Uterus (tissue), 4 donors: ENCODE measurements around the gene CFAP74. TPM values are rescaled to one million over a fixed set of nuclear protein-coding genes. Genes with fewer than 3 reads are reported as not detected.
"Not testable (repeated sequence)": the region's sequence is repeated elsewhere in the genome, so short reads cannot be mapped to it uniquely, and the experiment has no call there.

Experiments
- DNase-seq, 2 donors: peaks; one replicate each; pipeline ENCODE4 v3.0.0-alpha.2; 2019 to 2020
- H3K27ac ChIP-seq, 2 donors: fragments of 200-600 bp; sonication (generic); 1 replicate in 1 of 2; 2 replicates in 1 of 2; pipeline ENCODE4 v1.5.1; 2016 to 2018
- H3K27me3 ChIP-seq, 2 donors: fragments of 200-600 bp; sonication (generic); one replicate each; pipeline ENCODE4 v1.5.1; 2018 to 2019; ENCODE audit warnings: control low read depth in 1 of 2
- H3K36me3 ChIP-seq, 2 donors: fragments of 200-600 bp; sonication (generic); one replicate each; pipeline ENCODE4 v1.5.1; 2019; ENCODE audit warnings: control low read depth in 1 of 2
- H3K4me1 ChIP-seq, 2 donors: fragments of 200-600 bp; sonication (generic); one replicate each; pipeline ENCODE4 v1.5.1; 2018 to 2019; ENCODE audit warnings: control low read depth in 1 of 2
- H3K4me3 ChIP-seq, 2 donors: fragments of 200-600 bp; sonication (generic); 1 replicate in 1 of 2; 2 replicates in 1 of 2; pipeline ENCODE4 v1.5.1; 2018 to 2019; ENCODE audit warnings: mild to moderate bottlenecking in 1 of 2
- H3K9me3 ChIP-seq, 2 donors: fragments of 200-600 bp; sonication (generic); one replicate each; pipeline ENCODE4 v1.5.1; 2019; ENCODE audit warnings: control low read depth in 1 of 2
- CTCF ChIP-seq, 4 experiments: fragments of 200-600 bp in 2 of 4; fragments of 450-650 bp in 2 of 4; sonication (generic) in 2 of 4; IDR thresholded peaks; one replicate each; pipeline ENCODE4 v1.5.1; 2016 to 2019; ENCODE audit warnings: antibody characterized with exemption in 4 of 4, mild to moderate bottlenecking in 2 of 4, moderate library complexity in 1 of 4
- POLR2A ChIP-seq, 2 donors: fragments of 450-650 bp; IDR thresholded peaks; one replicate each; pipeline ENCODE4 v1.6.1; 2016; ENCODE audit warnings: antibody characterized with exemption in 2 of 2, mild to moderate bottlenecking in 1 of 2, moderate library complexity in 1 of 2
- intact Hi-C: fragments of 100-400 bp; cut with DNase I; formaldehyde crosslinking; loops from one replicate; pipeline ENCODE4 v1.15.1; 2023; ENCODE audit warnings: low total_unique reads
- total RNA-seq, 4 donors: library from RNA; depleted of rRNA in 3 of 4; stranded (reverse); fragments of >200 nt in 3 of 4; gene quantifications; one replicate each; pipeline versions ENCODE4 v1.1.0 to v1.2.4, GENCODE V29; 2014 to 2023
- donor health status: DM: yes; HTN: yes; CAD: no.

Gene CFAP74
- total RNA-seq, 4 donors from 2014 or later, result 0.64 to 1.0 TPM; not detected in 2

- H3K9me3 ChIP-seq, result no peaks in the 10 kb centered on the region
- no peaks in the 10 kb centered on the region for H3K36me3 ChIP-seq
- TF ChIP-seq CTCF (IDR thresholded peaks at IDR 0.05) (no peak), POLR2A (IDR thresholded peaks at IDR 0.05) (no peak)
- no peaks in the 10 kb centered on the region for H3K27me3 ChIP-seq
- H3K4me3 ChIP-seq, result no peak overlapping the region
- DNase-seq, result no peak
- intact Hi-C loops, result no loop called here
- no peak overlapping the region for H3K27ac ChIP-seq
- no peaks in the 10 kb centered on the region for H3K4me1 ChIP-seq
These were observed 24.0 kb downstream of the CFAP74 start for GRCh38 chr1:1979482-1980165.

GRCh38 chr1:1978690-1979481, 24.7 kb downstream of the CFAP74 start:
- DNase-seq, H3K4me1 ChIP-seq, H3K27me3 ChIP-seq, H3K4me3 ChIP-seq, H3K27ac ChIP-seq, H3K36me3 ChIP-seq, intact Hi-C loops, H3K9me3 ChIP-seq: not testable (repeated sequence)

- TF ChIP-seq POLR2A (IDR thresholded peaks at IDR 0.05), result no peak
- no peak for TF ChIP-seq CTCF (IDR thresholded peaks at IDR 0.05)
- no peak for DNase-seq
- no peaks in the 10 kb centered on the region for H3K27me3 ChIP-seq
- intact Hi-C loops, result no loop called here
- H3K27ac ChIP-seq, result no peak overlapping the region
- H3K4me3 ChIP-seq, result no peak overlapping the region
- H3K36me3 ChIP-seq, result no peaks in the 10 kb centered on the region
- no peaks in the 10 kb centered on the region for H3K9me3 ChIP-seq
- H3K4me1 ChIP-seq, result no peaks in the 10 kb centered on the region
These were observed 25.5 kb downstream of the CFAP74 start for GRCh38 chr1:1978108-1978507.

GRCh38 chr1:1976031-1976430, 27.6 kb downstream of the CFAP74 start:
- Histone ChIP-seq H3K36me3 (no peaks in the 10 kb centered on the region), H3K4me1 (no peaks in the 10 kb centered on the region), H3K9me3 (no peaks in the 10 kb centered on the region), H3K27me3 (no peaks in the 10 kb centered on the region), H3K4me3 (no peak overlapping the region), H3K27ac (no peak overlapping the region)
- no peak for DNase-seq
- intact Hi-C loops, result no loop called here
- no peak for TF ChIP-seq CTCF (IDR thresholded peaks at IDR 0.05)
- no peak for TF ChIP-seq POLR2A (IDR thresholded peaks at IDR 0.05)

GRCh38 chr1:1975535-1975934, 28.1 kb downstream of the CFAP74 start:
- no peak overlapping the region for H3K4me3 ChIP-seq
- no peaks in the 10 kb centered on the region for H3K27me3 ChIP-seq
- H3K9me3 ChIP-seq, result no peaks in the 10 kb centered on the region
- H3K27ac ChIP-seq, result no peak overlapping the region
- DNase-seq, result no peak
- H3K36me3 ChIP-seq, result no peaks in the 10 kb centered on the region
- TF ChIP-seq CTCF (IDR thresholded peaks at IDR 0.05) (no peak), POLR2A (IDR thresholded peaks at IDR 0.05) (no peak)
- no peaks in the 10 kb centered on the region for H3K4me1 ChIP-seq
- intact Hi-C loops, result no loop called here
